Measurements from ENCODE around the gene ROBO1. TPM values are rescaled to one million over a fixed set of nuclear protein-coding genes. Genes with fewer than 3 reads are reported as not detected.

The ROBO1 gene
- total and polyA plus RNA-seq, 2 donors (not counting 3 experiments of a cell fraction or from before 2014, with no cell fraction given) = 5.9 to 14.2 TPM

GRCh38 chr3:78857494-78858111, 910.2 kb downstream of the ROBO1 start:
- no TSS peak for BruUV-seq (replicated peaks)
- Histone ChIP-seq H3K9me1 (replicated peaks; ENCODE audit: control insufficient read depth, extremely low read depth, insufficient read depth, low read length) (no peaks in the 10 kb centered on the region), H4K20me1 (replicated peaks; ENCODE audit: control insufficient read depth, extremely low read depth, insufficient read depth, low read length) (no peaks in the 10 kb centered on the region), H3K4me2 (ENCODE audit: insufficient read depth, low read length) (no peak overlapping the region), H3K27me3 (ENCODE audit: control insufficient read depth in 2 of 2, insufficient read depth in 2 of 2, low read length in 2 of 2) (no peaks in the 10 kb centered on the region), H3K9me3 (replicated peaks; ENCODE audit: control insufficient read depth, insufficient read depth, low read length) (no peaks in the 10 kb centered on the region), H3K4me1 (ENCODE audit: control insufficient read depth, extremely low read depth, insufficient read depth, low read length) (peaks cover 10% of the 10 kb centered on the region), H3K27ac (ENCODE audit: insufficient read depth, low read depth, low read length) (no peak overlapping the region), H3K79me2 (ENCODE audit: control insufficient read depth, insufficient read depth, low read length) (no peaks in the 10 kb centered on the region), H2AFZ (ENCODE audit: low read depth, low read length) (no peak overlapping the region), H3K9ac (replicated peaks; ENCODE audit: extremely low read depth, insufficient read depth, low read length) (no peak overlapping the region), H3K36me3 (ENCODE audit: control insufficient read depth in 2 of 2, extremely low read depth in 1 of 2, insufficient read depth in 2 of 2, low read length in 2 of 2) (no peaks in the 10 kb centered on the region), H3K4me3 (replicated peaks in 1 of 3; ENCODE audit: insufficient read depth in 1 of 3, low read depth in 1 of 3, low read length in 3 of 3) (no peak overlapping the region)
- dilution Hi-C loops (cut with MboI; ENCODE audit: extremely low pct_ligation_motif_present, low sequenced_read_pairs) (no loop called here), intact Hi-C loops (cut with micrococcal nuclease) (loop anchor here (5.0 kb wide), 1 partner anchor 120 kb away; no protein-coding TSS in a partner anchor)
- ChIA-PET CTCF (interaction anchor here (2.7 kb wide), 1 partner anchor 10 kb away, joined by 9 read pairs; no protein-coding TSS in a partner anchor), POLR2A (no interaction called here)
- no peak for DNase-seq (ENCODE audit: low read depth, low spot score)
- no peak for TF ChIP-seq MYC (IDR thresholded peaks at IDR 0.05; ENCODE audit: low read depth, low read length)
- TF ChIP-seq, protein P1, sequence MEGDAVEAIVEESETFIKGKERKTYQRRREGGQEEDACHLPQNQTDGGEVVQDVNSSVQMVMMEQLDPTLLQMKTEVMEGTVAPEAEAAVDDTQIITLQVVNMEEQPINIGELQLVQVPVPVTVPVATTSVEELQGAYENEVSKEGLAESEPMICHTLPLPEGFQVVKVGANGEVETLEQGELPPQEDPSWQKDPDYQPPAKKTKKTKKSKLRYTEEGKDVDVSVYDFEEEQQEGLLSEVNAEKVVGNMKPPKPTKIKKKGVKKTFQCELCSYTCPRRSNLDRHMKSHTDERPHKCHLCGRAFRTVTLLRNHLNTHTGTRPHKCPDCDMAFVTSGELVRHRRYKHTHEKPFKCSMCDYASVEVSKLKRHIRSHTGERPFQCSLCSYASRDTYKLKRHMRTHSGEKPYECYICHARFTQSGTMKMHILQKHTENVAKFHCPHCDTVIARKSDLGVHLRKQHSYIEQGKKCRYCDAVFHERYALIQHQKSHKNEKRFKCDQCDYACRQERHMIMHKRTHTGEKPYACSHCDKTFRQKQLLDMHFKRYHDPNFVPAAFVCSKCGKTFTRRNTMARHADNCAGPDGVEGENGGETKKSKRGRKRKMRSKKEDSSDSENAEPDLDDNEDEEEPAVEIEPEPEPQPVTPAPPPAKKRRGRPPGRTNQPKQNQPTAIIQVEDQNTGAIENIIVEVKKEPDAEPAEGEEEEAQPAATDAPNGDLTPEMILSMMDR (IDR thresholded peaks at IDR 0.05; ENCODE audit: extremely low read depth in 1 of 2, insufficient read depth in 1 of 2, low read depth in 1 of 2, low read length in 2 of 2) = no peak
- TF ChIP-seq JUN (IDR thresholded peaks at IDR 0.05; ENCODE audit: borderline replicate concordance, insufficient read depth, insufficient read length, low read depth) = no peak
- TF ChIP-seq, protein P2, sequence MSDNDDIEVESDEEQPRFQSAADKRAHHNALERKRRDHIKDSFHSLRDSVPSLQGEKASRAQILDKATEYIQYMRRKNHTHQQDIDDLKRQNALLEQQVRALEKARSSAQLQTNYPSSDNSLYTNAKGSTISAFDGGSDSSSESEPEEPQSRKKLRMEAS (IDR thresholded peaks at IDR 0.05; ENCODE audit: insufficient read depth, insufficient read length) = no peak
- TF ChIP-seq FOS (IDR thresholded peaks at IDR 0.05; ENCODE audit: borderline replicate concordance, insufficient read depth, low read length) = no peak
- no peak for TF ChIP-seq EZH2 (IDR thresholded peaks at IDR 0.05; ENCODE audit: borderline replicate concordance, low read depth, low read length, severe bottlenecking)
- no peak for TF ChIP-seq GATA2 (IDR thresholded peaks at IDR 0.05; ENCODE audit: insufficient read depth, insufficient read length, low read depth, low read length)
- TF ChIP-seq POLR2A (IDR thresholded peaks at IDR 0.05; ENCODE audit: low read depth, low read length) = no peak
- no peak for TF ChIP-seq POLR2AphosphoS5 (IDR thresholded peaks at IDR 0.05; ENCODE audit: insufficient read depth, low read depth, low read length)
- FAIRE-seq = no peak

All from endothelial cell of umbilical vein (primary cell).